HT-29 (cell line): Measurements from ENCODE around the gene ACOXL. TPM values are rescaled to one million over a fixed set of nuclear protein-coding genes. Genes with fewer than 3 reads are reported as not detected.
"Not testable (repeated sequence)": the region's sequence is repeated elsewhere in the genome, so short reads cannot be mapped to it uniquely, and the experiment has no call there.

ENCODE experiments used
- DNase-seq: peaks from one replicate; pipeline ENCODE4 v3.0.0-alpha.2; 2015; ENCODE audit warnings: low spot score
- total RNA-seq: library from RNA; depleted of rRNA; stranded (reverse); fragments of >200 nt; shearing (Covaris generic); gene quantifications from 2 replicates; pipeline ENCODE4 v1.2.3, GENCODE V29; 2014

The ACOXL gene
- total RNA-seq, 1 experiment from 2014 or later: 3.9 TPM

GRCh38 chr2:111057045-111057444, 324.7 kb downstream of the ACOXL start:
- DNase-seq: no peak

GRCh38 chr2:111057721-111058120, 325.3 kb downstream of the ACOXL start:
- no peak for DNase-seq

- DNase-seq: no peak
Measured at GRCh38 chr2:111058264-111058663, 325.9 kb downstream of the ACOXL start.

GRCh38 chr2:111061191-111061590, 328.8 kb downstream of the ACOXL start:
- DNase-seq: no peak

GRCh38 chr2:111062417-111062816, 330.0 kb downstream of the ACOXL start:
- no peak for DNase-seq

- DNase-seq: no peak
Measured at GRCh38 chr2:111066062-111066593, 333.8 kb downstream of the ACOXL start.

- DNase-seq: peak; percentile 95
Measured at GRCh38 chr2:111068435-111069058, 336.2 kb downstream of the ACOXL start.

- DNase-seq: no peak
Measured at GRCh38 chr2:111069722-111070121, 337.3 kb downstream of the ACOXL start.

- peak; percentile 7 for DNase-seq
Measured at GRCh38 chr2:111071600-111072171, 339.3 kb downstream of the ACOXL start.

GRCh38 chr2:111072220-111072871, 340.0 kb downstream of the ACOXL start:
- no peak for DNase-seq

GRCh38 chr2:111082659-111083058, 350.3 kb downstream of the ACOXL start:
- not testable (repeated sequence) for DNase-seq

GRCh38 chr2:111091811-111092211, 359.4 kb downstream of the ACOXL start:
- no peak for DNase-seq

GRCh38 chr2:111094691-111095090, 362.3 kb downstream of the ACOXL start:
- DNase-seq: no peak

- no peak for DNase-seq
Measured at GRCh38 chr2:111095434-111095833, 363.1 kb downstream of the ACOXL start.

GRCh38 chr2:111099402-111099801, 367.0 kb downstream of the ACOXL start:
- no peak for DNase-seq

- no peak for DNase-seq
Measured at GRCh38 chr2:111100087-111100764, 367.9 kb downstream of the ACOXL start.

- DNase-seq: peak; percentile 10
Measured at GRCh38 chr2:111100765-111101162, 368.4 kb downstream of the ACOXL start.

- DNase-seq: no peak
Measured at GRCh38 chr2:111101592-111101991, 369.2 kb downstream of the ACOXL start.

GRCh38 chr2:111102216-111102615, 369.8 kb downstream of the ACOXL start:
- DNase-seq: no peak

GRCh38 chr2:111105926-111106325, 373.6 kb downstream of the ACOXL start:
- no peak for DNase-seq

GRCh38 chr2:111106706-111107105, 374.3 kb downstream of the ACOXL start:
- no peak for DNase-seq

- DNase-seq: no peak
Measured at GRCh38 chr2:111108745-111109271, 376.4 kb downstream of the ACOXL start.
